ENCODE results near the gene GAL3ST3. TPM values are rescaled to one million over a fixed set of nuclear protein-coding genes. Genes with fewer than 3 reads are reported as not detected.

The GAL3ST3 gene
- total and polyA plus RNA-seq, 8 donors: 0.09 to 0.63 (median 0.20) TPM; not detected in 3

DNA sequence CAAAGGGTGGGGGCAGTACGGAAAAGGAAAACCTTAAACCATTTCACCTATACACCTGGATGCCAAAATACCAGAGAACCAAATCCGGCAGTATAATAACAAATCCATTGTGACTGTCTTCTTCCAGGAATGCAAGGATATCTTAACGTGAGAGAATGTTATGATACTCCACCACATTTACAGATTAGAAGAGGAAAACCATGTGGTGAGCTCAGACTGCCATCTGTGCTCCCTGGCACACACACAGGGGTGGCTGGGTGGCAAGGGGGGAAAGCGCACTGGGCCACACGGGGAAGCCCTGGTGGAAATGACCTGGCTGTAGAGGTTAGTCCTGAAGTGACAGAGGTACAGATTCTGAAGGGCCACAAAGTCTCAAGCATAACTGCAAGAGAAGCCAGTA is 56.9 kb downstream of the GAL3ST3 start:
- intact Hi-C loops (cut with DNase I): no loop called here
- no peak overlapping the region for H3K27ac ChIP-seq
- peaks cover 0 to 16% of the 10 kb centered on the region in 2 donors for H3K36me3 ChIP-seq
- DNase-seq (no peak), ATAC-seq (no peak)
- TF ChIP-seq CTCF (IDR thresholded peaks at IDR 0.05): no peak
- no peak overlapping the region for H3K4me3 ChIP-seq
- peaks cover 0 to 6% of the 10 kb centered on the region in 2 donors for H3K4me1 ChIP-seq
- no peaks in the 10 kb centered on the region for H3K9me3 ChIP-seq
- no peaks in the 10 kb centered on the region for H3K27me3 ChIP-seq

Other genes with a start within 250 kb of the GAL3ST3 start
- 1 to 10 TPM in 1 of 2 donors, under 1 TPM in 1; 0.24 to 1.9 TPM for gene SNX32, start 215.2 kb downstream of the GAL3ST3 start, total RNA-seq
- gene SNX32, start 215.2 kb downstream of the GAL3ST3 start, polyA plus RNA-seq (ENCODE audit: insufficient read length in 6 of 6): 1 to 10 TPM; 2.5 to 4.4 (median 3.1) TPM
- gene CFL1, start 191.0 kb downstream of the GAL3ST3 start, total RNA-seq: 1,000 to 10,000 TPM in 1 of 2 donors, 100 to 1,000 TPM in 1; 790 to 1,162 TPM
- 100 to 1,000 TPM; 599 to 799 (median 752) TPM for gene CFL1, start 191.0 kb downstream of the GAL3ST3 start, polyA plus RNA-seq (ENCODE audit: insufficient read length in 6 of 6)
- 10 to 100 TPM; 43.4 to 50.7 TPM for gene MUS81, start 188.7 kb downstream of the GAL3ST3 start, total RNA-seq
- gene MUS81, start 188.7 kb downstream of the GAL3ST3 start, polyA plus RNA-seq (ENCODE audit: insufficient read length in 6 of 6): 10 to 100 TPM; 44.7 to 55.0 (median 52.0) TPM
- 100 to 1,000 TPM in 1 of 2 donors, 10 to 100 TPM in 1; 67.6 to 113 TPM for gene EFEMP2, start 176.4 kb downstream of the GAL3ST3 start, total RNA-seq
- gene EFEMP2, start 176.4 kb downstream of the GAL3ST3 start, polyA plus RNA-seq (ENCODE audit: insufficient read length in 6 of 6): 100 to 1,000 TPM; 111 to 169 (median 152) TPM
- 1 to 10 TPM; 5.8 to 9.1 TPM for gene CTSW, start 169.3 kb downstream of the GAL3ST3 start, total RNA-seq
- 1 to 10 TPM; 2.7 to 7.2 (median 5.7) TPM for gene CTSW, start 169.3 kb downstream of the GAL3ST3 start, polyA plus RNA-seq (ENCODE audit: insufficient read length in 6 of 6)
- gene FIBP, start 160.7 kb downstream of the GAL3ST3 start, total RNA-seq: 10 to 100 TPM; 56.5 to 69.6 TPM
- 10 to 100 TPM; 72.3 to 83.0 (median 77.7) TPM for gene FIBP, start 160.7 kb downstream of the GAL3ST3 start, polyA plus RNA-seq (ENCODE audit: insufficient read length in 6 of 6)
- 10 to 100 TPM; 23.3 to 32.0 TPM for gene CCDC85B, start 158.5 kb downstream of the GAL3ST3 start, total RNA-seq
- gene CCDC85B, start 158.5 kb downstream of the GAL3ST3 start, polyA plus RNA-seq (ENCODE audit: insufficient read length in 6 of 6): 10 to 100 TPM; 10.0 to 23.8 (median 15.1) TPM
- 10 to 100 TPM in 1 of 2 donors, 1 to 10 TPM in 1; 3.4 to 16.3 TPM for gene FOSL1, start 148.8 kb downstream of the GAL3ST3 start, total RNA-seq
- gene FOSL1, start 148.8 kb downstream of the GAL3ST3 start, polyA plus RNA-seq (ENCODE audit: insufficient read length in 6 of 6): under 1 TPM in 4 of 6 donors, not detected in 2; 0.17 to 0.22 (median 0.21) TPM
- gene C11orf68, start 130.1 kb downstream of the GAL3ST3 start, total RNA-seq: 10 to 100 TPM; 29.6 to 35.0 TPM
- 10 to 100 TPM; 31.1 to 36.9 (median 34.4) TPM for gene C11orf68, start 130.1 kb downstream of the GAL3ST3 start, polyA plus RNA-seq (ENCODE audit: insufficient read length in 6 of 6)
- 10 to 100 TPM; 61.0 to 64.5 TPM for gene DRAP1, start 129.7 kb downstream of the GAL3ST3 start, total RNA-seq
- gene DRAP1, start 129.7 kb downstream of the GAL3ST3 start, polyA plus RNA-seq (ENCODE audit: insufficient read length in 6 of 6): 100 to 1,000 TPM in 1 of 6 donors, 10 to 100 TPM in 5; 69.2 to 112 (median 91.8) TPM
- gene TSGA10IP, start 103.7 kb downstream of the GAL3ST3 start, total RNA-seq: not detected
- 1 to 10 TPM in 1 of 6 donors, under 1 TPM in 4, not detected in 1; 0.26 to 1.0 (median 0.79) TPM for gene TSGA10IP, start 103.7 kb downstream of the GAL3ST3 start, polyA plus RNA-seq (ENCODE audit: insufficient read length in 6 of 6)
- gene SART1, start 87.4 kb downstream of the GAL3ST3 start, total RNA-seq: 10 to 100 TPM; 34.1 to 50.8 TPM
- 10 to 100 TPM; 40.0 to 55.4 (median 46.3) TPM for gene SART1, start 87.4 kb downstream of the GAL3ST3 start, polyA plus RNA-seq (ENCODE audit: insufficient read length in 6 of 6)
- gene EIF1AD, start 47.0 kb downstream of the GAL3ST3 start, total RNA-seq: 10 to 100 TPM; 28.4 to 30.5 TPM
- 10 to 100 TPM; 23.6 to 30.5 (median 27.4) TPM for gene EIF1AD, start 47.0 kb downstream of the GAL3ST3 start, polyA plus RNA-seq (ENCODE audit: insufficient read length in 6 of 6)
- gene BANF1, start 46.7 kb downstream of the GAL3ST3 start, total RNA-seq: 100 to 1,000 TPM; 161 to 183 TPM
- gene BANF1, start 46.7 kb downstream of the GAL3ST3 start, polyA plus RNA-seq (ENCODE audit: insufficient read length in 6 of 6): 100 to 1,000 TPM; 211 to 248 (median 228) TPM
- gene CST6, start 37.2 kb downstream of the GAL3ST3 start, total RNA-seq: 10 to 100 TPM; 20.3 to 46.5 TPM
- 1 to 10 TPM in 1 of 6 donors, under 1 TPM in 5; 0.18 to 1.3 (median 0.46) TPM for gene CST6, start 37.2 kb downstream of the GAL3ST3 start, polyA plus RNA-seq (ENCODE audit: insufficient read length in 6 of 6)
- gene CATSPER1, start 22.7 kb downstream of the GAL3ST3 start, total RNA-seq: 1 to 10 TPM; 1.2 to 2.6 TPM
- under 1 TPM in 1 of 6 donors, not detected in 5; 0.24 TPM for gene CATSPER1, start 22.7 kb downstream of the GAL3ST3 start, polyA plus RNA-seq (ENCODE audit: insufficient read length in 6 of 6)
- gene SF3B2, start 3.2 kb upstream of the GAL3ST3 start, total RNA-seq: 100 to 1,000 TPM; 122 to 160 TPM
- gene SF3B2, start 3.2 kb upstream of the GAL3ST3 start, polyA plus RNA-seq (ENCODE audit: insufficient read length in 6 of 6): 100 to 1,000 TPM; 192 to 233 (median 218) TPM
- 10 to 100 TPM; 53.7 to 54.7 TPM for gene PACS1, start 21.1 kb upstream of the GAL3ST3 start, total RNA-seq
- gene PACS1, start 21.1 kb upstream of the GAL3ST3 start, polyA plus RNA-seq (ENCODE audit: insufficient read length in 6 of 6): 10 to 100 TPM; 50.7 to 57.5 (median 55.6) TPM
- 10 to 100 TPM; 32.8 to 34.3 TPM for gene KLC2, start 208.5 kb upstream of the GAL3ST3 start, total RNA-seq
- 10 to 100 TPM; 17.0 to 24.9 (median 19.8) TPM for gene KLC2, start 208.5 kb upstream of the GAL3ST3 start, polyA plus RNA-seq (ENCODE audit: insufficient read length in 6 of 6)
- 100 to 1,000 TPM; 141 to 154 TPM for gene RAB1B, start 219.5 kb upstream of the GAL3ST3 start, total RNA-seq
- 100 to 1,000 TPM; 114 to 136 (median 128) TPM for gene RAB1B, start 219.5 kb upstream of the GAL3ST3 start, polyA plus RNA-seq (ENCODE audit: insufficient read length in 6 of 6)
- 1 to 10 TPM in 1 of 2 donors, under 1 TPM in 1; 0.81 to 1.4 TPM for gene CNIH2, start 229.0 kb upstream of the GAL3ST3 start, total RNA-seq
- gene CNIH2, start 229.0 kb upstream of the GAL3ST3 start, polyA plus RNA-seq (ENCODE audit: insufficient read length in 6 of 6): 1 to 10 TPM; 2.8 to 5.2 (median 3.9) TPM
- gene YIF1A, start 240.0 kb upstream of the GAL3ST3 start, total RNA-seq: 100 to 1,000 TPM in 1 of 2 donors, 10 to 100 TPM in 1; 97.1 to 118 TPM
- gene YIF1A, start 240.0 kb upstream of the GAL3ST3 start, polyA plus RNA-seq (ENCODE audit: insufficient read length in 6 of 6): 10 to 100 TPM; 32.9 to 57.5 (median 43.6) TPM
- gene TMEM151A, start 242.7 kb upstream of the GAL3ST3 start, total RNA-seq: under 1 TPM in 1 of 2 donors, not detected in 1; 0.21 TPM
- under 1 TPM; 0.17 to 0.47 (median 0.28) TPM for gene TMEM151A, start 242.7 kb upstream of the GAL3ST3 start, polyA plus RNA-seq (ENCODE audit: insufficient read length in 6 of 6)